GM18868 (cell line): ENCODE results near the gene TM9SF4.
A peak's percentile ranks its signal among the peaks of the same experiment; 100 is the strongest.

Source experiments
- ATAC-seq: cut with Tn5 transposase; IDR thresholded peaks from one replicate; pipeline ENCODE4 v1.9.1; 2021; ENCODE audit warnings: mild to moderate bottlenecking, moderate library complexity; ENCODE audit not compliant: unreplicated experiment

TM9SF4 gene

GRCh38 chr20:32109392-32110172 lies at the start of gene TM9SF4:
Gene TM9SF4, plus strand, starts transcription at chr20:32109714. Its CDS starts 27 bp downstream, at chr20:32109741.
- ATAC-seq, result peak; percentile 82

GRCh38 chr20:32062776-32063170 lies 46.7 kb upstream of the TM9SF4 start:
- peak; percentile 58 for ATAC-seq

- ATAC-seq, result no peak
Measured at GRCh38 chr20:32063695-32064094, 45.8 kb upstream of the TM9SF4 start.

GRCh38 chr20:32064667-32065066 lies 44.8 kb upstream of the TM9SF4 start:
- peak; percentile 57 for ATAC-seq

GRCh38 chr20:32067234-32067821 lies 42.2 kb upstream of the TM9SF4 start:
- ATAC-seq, result no peak

- no peak for ATAC-seq
Measured at GRCh38 chr20:32068174-32068573, 41.3 kb upstream of the TM9SF4 start.

GRCh38 chr20:32069711-32070110 lies 39.8 kb upstream of the TM9SF4 start:
- no peak for ATAC-seq

GRCh38 chr20:32070282-32070681 lies 39.2 kb upstream of the TM9SF4 start:
- no peak for ATAC-seq

GRCh38 chr20:32070690-32071213 lies 38.8 kb upstream of the TM9SF4 start:
- no peak for ATAC-seq

GRCh38 chr20:32071395-32072167 lies 37.9 kb upstream of the TM9SF4 start:
- ATAC-seq, result no peak

- ATAC-seq, result no peak
Measured at GRCh38 chr20:32072168-32072750, 37.3 kb upstream of the TM9SF4 start.

GRCh38 chr20:32075534-32075933 lies 34.0 kb upstream of the TM9SF4 start:
- ATAC-seq, result no peak

GRCh38 chr20:32077190-32077589 lies 32.3 kb upstream of the TM9SF4 start:
- ATAC-seq, result no peak

- ATAC-seq, result no peak
Measured at GRCh38 chr20:32078322-32078721, 31.2 kb upstream of the TM9SF4 start.

GRCh38 chr20:32078791-32079190 lies 30.7 kb upstream of the TM9SF4 start:
- no peak for ATAC-seq

- no peak for ATAC-seq
Measured at GRCh38 chr20:32079655-32080109, 29.8 kb upstream of the TM9SF4 start.

GRCh38 chr20:32080783-32081182 lies 28.7 kb upstream of the TM9SF4 start:
- ATAC-seq, result no peak

GRCh38 chr20:32083469-32083868 lies 26.0 kb upstream of the TM9SF4 start:
- ATAC-seq, result no peak

- no peak for ATAC-seq
Measured at GRCh38 chr20:32087070-32087469, 22.4 kb upstream of the TM9SF4 start.

- ATAC-seq, result no peak
Measured at GRCh38 chr20:32088759-32089158, 20.8 kb upstream of the TM9SF4 start.
